Liver (tissue), 9 donors: Measurements from ENCODE around the gene RPL29. TPM values are rescaled to one million over a fixed set of nuclear protein-coding genes. Genes with fewer than 3 reads are reported as not detected.

ENCODE experiments used
- DNase-seq: peaks from one replicate; pipeline ENCODE4 v3.0.0-alpha.2; 2017; ENCODE audit warnings: low spot score
- H3K27ac ChIP-seq, 2 donors: one replicate each; pipeline ENCODE4 v1.7.0; 2013; ENCODE audit warnings: inconsistent platforms in 2 of 2, low read length in 2 of 2, control low read depth in 1 of 2, low read depth in 1 of 2, mild to moderate bottlenecking in 1 of 2
- H3K27me3 ChIP-seq, 4 donors: one replicate each; pipeline versions ENCODE4 v1.6.1 to v1.7.0; 2013; ENCODE audit warnings: low read length in 3 of 4, inconsistent platforms in 1 of 4, mild to moderate bottlenecking in 1 of 4, moderate library complexity in 1 of 4; ENCODE audit not compliant: control insufficient read depth in 4 of 4, insufficient read depth in 4 of 4
- H3K36me3 ChIP-seq, 4 donors: one replicate each; pipeline versions ENCODE4 v1.6.1 to v1.7.0; 2013; ENCODE audit warnings: low read length in 3 of 4, mild to moderate bottlenecking in 3 of 4, low read depth in 1 of 4, moderate library complexity in 1 of 4; ENCODE audit not compliant: control insufficient read depth in 4 of 4, insufficient read depth in 3 of 4
- H3K4me1 ChIP-seq, 4 donors: one replicate each; pipeline versions ENCODE4 v1.6.1 to v1.7.0; 2013; ENCODE audit warnings: low read length in 3 of 4, mild to moderate bottlenecking in 3 of 4, moderate library complexity in 1 of 4; ENCODE audit not compliant: control insufficient read depth in 4 of 4, insufficient read depth in 4 of 4
- H3K4me3 ChIP-seq, 3 donors: one replicate each; pipeline versions ENCODE4 v1.6.1 to v1.7.0; 2013; ENCODE audit warnings: low read length in 3 of 3, control low read depth in 1 of 3, low read depth in 1 of 3, mild to moderate bottlenecking in 1 of 3
- H3K9ac ChIP-seq, 2 donors: one replicate each; pipeline ENCODE4 v1.7.0; 2013; ENCODE audit warnings: low read length in 2 of 2, mild to moderate bottlenecking in 2 of 2, moderate library complexity in 2 of 2, control low read depth in 1 of 2, low read depth in 1 of 2
- H3K9me3 ChIP-seq, 4 donors: one replicate each; pipeline versions ENCODE4 v1.6.1 to v1.7.0; 2013; ENCODE audit warnings: low read length in 3 of 4; ENCODE audit not compliant: control insufficient read depth in 4 of 4
- CTCF ChIP-seq: fragments of 150-350 bp; IDR thresholded peaks from 2 replicates; pipeline ENCODE4 v1.5.1; 2017; ENCODE audit warnings: improper control_type of control experiment, low read depth, low read length; ENCODE audit not compliant: missing input control
- EGR1 ChIP-seq, 2 donors: IDR thresholded peaks; 2 replicates each; pipeline ENCODE4 v1.6.1; 2016 to 2018; ENCODE audit warnings: antibody characterized with exemption in 2 of 2, low read depth in 2 of 2
- FOXA1 ChIP-seq: IDR thresholded peaks from 2 replicates; pipeline ENCODE4 v1.6.1; 2016; ENCODE audit warnings: antibody characterized with exemption
- FOXA2 ChIP-seq: IDR thresholded peaks from 2 replicates; pipeline ENCODE4 v1.6.1; 2016; ENCODE audit warnings: antibody characterized with exemption
- GABPA ChIP-seq, 2 donors: IDR thresholded peaks in 1 of 2; conservative IDR thresholded peaks in 1 of 2; 2 replicates each; pipeline ENCODE4 v1.6.1; 2016; ENCODE audit warnings: antibody characterized with exemption in 2 of 2, mild to moderate bottlenecking in 1 of 2, moderate library complexity in 1 of 2
- HNF4A ChIP-seq, 2 donors: conservative IDR thresholded peaks; 2 replicates each; pipeline ENCODE4 v1.6.1; 2016; ENCODE audit warnings: antibody characterized with exemption in 2 of 2, mild to moderate bottlenecking in 2 of 2
- HNF4G ChIP-seq: IDR thresholded peaks from 2 replicates; pipeline ENCODE4 v1.6.1; 2016; ENCODE audit warnings: antibody characterized with exemption
- JUND ChIP-seq, 2 donors: IDR thresholded peaks; 2 replicates each; pipeline ENCODE4 v1.6.1; 2016; ENCODE audit warnings: antibody characterized with exemption in 2 of 2
- MAX ChIP-seq: IDR thresholded peaks from 2 replicates; pipeline ENCODE4 v1.6.1; 2016; ENCODE audit warnings: antibody characterized with exemption
- NR2F2 ChIP-seq: IDR thresholded peaks from 2 replicates; pipeline ENCODE4 v1.6.1; 2016; ENCODE audit warnings: antibody characterized with exemption
- RAD21 ChIP-seq, 2 donors: IDR thresholded peaks; 2 replicates each; pipeline ENCODE4 v1.6.1; 2016; ENCODE audit warnings: antibody characterized with exemption in 2 of 2, mild to moderate bottlenecking in 2 of 2
- REST ChIP-seq: IDR thresholded peaks from 2 replicates; pipeline ENCODE4 v1.6.1; 2016; ENCODE audit warnings: antibody characterized with exemption, mild to moderate bottlenecking
- RXRA ChIP-seq, 2 donors: IDR thresholded peaks; 2 replicates each; pipeline ENCODE4 v1.6.1; 2017 to 2018; ENCODE audit warnings: antibody characterized with exemption in 2 of 2, mild to moderate bottlenecking in 1 of 2
- SP1 ChIP-seq: IDR thresholded peaks from 2 replicates; pipeline ENCODE4 v1.6.1; 2018; ENCODE audit warnings: antibody characterized with exemption, mild to moderate bottlenecking
- TAF1 ChIP-seq: conservative IDR thresholded peaks from 2 replicates; pipeline ENCODE4 v1.6.1; 2016; ENCODE audit warnings: antibody characterized with exemption, mild to moderate bottlenecking
- YY1 ChIP-seq: IDR thresholded peaks from 2 replicates; pipeline ENCODE4 v1.6.1; 2016; ENCODE audit warnings: antibody characterized with exemption, mild to moderate bottlenecking
- ZBTB33 ChIP-seq: IDR thresholded peaks from 2 replicates; pipeline ENCODE4 v1.6.1; 2016; ENCODE audit warnings: antibody characterized with exemption
- WGBS: extraction: QIAGEN DNeasy Blood & Tissue Kit; methylation state at CpG from one replicate; pipeline ENCODE4 v1.1.7; 2013; 5-methylcytosine and 5-hydroxymethylcytosine counted together
- polyA plus RNA-seq, 2 donors: library from polyadenylated mRNA; stranded (reverse) in 1 of 2; unstranded in 1 of 2; fragments of 200-250 nt in 1 of 2; fragments of >200 nt in 1 of 2; fragmentation: Nextera tagmentation in 1 of 2; extraction: Ambion mirVana in 1 of 2; gene quantifications; one replicate each; pipeline versions ENCODE4 v1.2.1 to v1.2.3, GENCODE V29; 2013 to 2015
- total RNA-seq, 2 donors: library from RNA; depleted of rRNA; stranded (reverse); fragments of >200 nt; gene quantifications; one replicate each; pipeline ENCODE4 v1.2.3, GENCODE V29; 2014
- TF ChIP-seq, protein P1 (sequence below): IDR thresholded peaks from 2 replicates; pipeline ENCODE4 v1.6.1; 2016; ENCODE audit warnings: antibody characterized with exemption
- donor health status: healthy.
- donor health status: healthy.
- donor health status: healthy.
- donor health status: healthy.
- donor health status: healthy.

Gene RPL29
- total and polyA plus RNA-seq, 4 donors: 292 to 789 (median 388) TPM

- DNase-seq: no peak
- no peak for TF ChIP-seq REST
- no peak for TF ChIP-seq JUND (IDR thresholded peaks at IDR 0.05)
- TF ChIP-seq CTCF: no peak
- TF ChIP-seq FOXA1: no peak
- TF ChIP-seq YY1: no peak
- TF ChIP-seq TAF1: no peak
- TF ChIP-seq SP1: peak; percentile 35
- TF ChIP-seq FOXA2: no peak
- no peak for TF ChIP-seq HNF4G
- no peak for TF ChIP-seq MAX
- TF ChIP-seq, protein P1, sequence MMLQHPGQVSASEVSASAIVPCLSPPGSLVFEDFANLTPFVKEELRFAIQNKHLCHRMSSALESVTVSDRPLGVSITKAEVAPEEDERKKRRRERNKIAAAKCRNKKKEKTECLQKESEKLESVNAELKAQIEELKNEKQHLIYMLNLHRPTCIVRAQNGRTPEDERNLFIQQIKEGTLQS: no peak
- peak in 1 of 2 donors; percentile 22 for TF ChIP-seq RXRA (IDR thresholded peaks at IDR 0.05)
- TF ChIP-seq RAD21 (IDR thresholded peaks at IDR 0.05): no peak
- TF ChIP-seq HNF4A (conservative IDR thresholded peaks at IDR 0.05): peak; percentile 66 to 80
- no peak for TF ChIP-seq ZBTB33
- no peak for TF ChIP-seq EGR1 (IDR thresholded peaks at IDR 0.05; ENCODE audit: low read depth in 2 of 2)
- TF ChIP-seq NR2F2: no peak
- no peak for TF ChIP-seq GABPA (IDR thresholded peaks at IDR 0.05 in 1 of 2, conservative IDR thresholded peaks at IDR 0.05 in 1 of 2)
- peaks cover 5 to 38% (median 23%) of the 10 kb centered on the region in 4 donors for H3K4me1 ChIP-seq
- 80% methylated on average over 12 of the region's 12 CpGs for whole genome bisulfite sequencing
- H3K9me3 ChIP-seq: no peaks in the 10 kb centered on the region
- no peak overlapping the region for H3K4me3 ChIP-seq
- H3K27me3 ChIP-seq: no peaks in the 10 kb centered on the region
- H3K36me3 ChIP-seq: peaks cover 0 to 6% (median 4%) of the 10 kb centered on the region in 4 donors
- H3K27ac ChIP-seq: no peak overlapping the region
- H3K9ac ChIP-seq: no peak overlapping the region
These were observed 9.4 kb downstream of the RPL29 start for GRCh38 chr3:51986010-51986947.
